Colonic mucosa (tissue), 4 donors: ENCODE results near the gene TSPAN9. TPM values are rescaled to one million over a fixed set of nuclear protein-coding genes. Genes with fewer than 3 reads are reported as not detected.

ENCODE experiments used
- DNase-seq: peaks from one replicate; pipeline ENCODE4 v3.0.0-alpha.2; 2020
- H3K27ac ChIP-seq: fragments of 200-600 bp; one replicate; pipeline ENCODE4 v1.8.0; 2021
- H3K27me3 ChIP-seq: fragments of 200-600 bp; one replicate; pipeline ENCODE4 v1.8.0; 2021
- H3K36me3 ChIP-seq: fragments of 200-600 bp; one replicate; pipeline ENCODE4 v1.8.0; 2021
- H3K4me1 ChIP-seq: fragments of 200-600 bp; one replicate; pipeline ENCODE4 v1.8.0; 2021; ENCODE audit warnings: mild to moderate bottlenecking
- H3K4me3 ChIP-seq: fragments of 200-600 bp; one replicate; pipeline ENCODE4 v1.8.0; 2021
- H3K9ac ChIP-seq, 2 donors: one replicate each; pipeline ENCODE4 v1.7.0; 2013; ENCODE audit warnings: control low read depth in 2 of 2, low read depth in 2 of 2, low read length in 2 of 2
- H3K9me3 ChIP-seq: fragments of 200-600 bp; one replicate; pipeline ENCODE4 v1.8.0; 2021
- intact Hi-C: fragments of 100-400 bp; cut with DNase I; formaldehyde crosslinking; loops from one replicate; pipeline ENCODE4 v1.14.1; 2022
- total RNA-seq, 2 donors: library from RNA; stranded (reverse); fragmentation: NEBNext Ultra II Directional in 1 of 2; extraction: Animal tissue kit (Norgen Biotek cat#: 25700) in 1 of 2; gene quantifications; one replicate each; pipeline ENCODE4 v1.2.1, GENCODE V29; 2021
- TF ChIP-seq, protein P1 (sequence below): fragments of 200-600 bp; IDR thresholded peaks from one replicate; pipeline ENCODE4 v1.8.0; 2022; ENCODE audit warnings: antibody characterized with exemption, mild to moderate bottlenecking
- donor health status: healthy.
- donor health status: DM: no; HTN: no; CAD: no.
- donor health status: DM: no; HTN: no; CAD: no.

The TSPAN9 gene
- total RNA-seq, 2 donors from 2014 or later: 4.7 to 9.9 TPM

GRCh38 chr12:3267690-3268089 is 190.5 kb downstream of the TSPAN9 start:
- TF ChIP-seq, protein P1, sequence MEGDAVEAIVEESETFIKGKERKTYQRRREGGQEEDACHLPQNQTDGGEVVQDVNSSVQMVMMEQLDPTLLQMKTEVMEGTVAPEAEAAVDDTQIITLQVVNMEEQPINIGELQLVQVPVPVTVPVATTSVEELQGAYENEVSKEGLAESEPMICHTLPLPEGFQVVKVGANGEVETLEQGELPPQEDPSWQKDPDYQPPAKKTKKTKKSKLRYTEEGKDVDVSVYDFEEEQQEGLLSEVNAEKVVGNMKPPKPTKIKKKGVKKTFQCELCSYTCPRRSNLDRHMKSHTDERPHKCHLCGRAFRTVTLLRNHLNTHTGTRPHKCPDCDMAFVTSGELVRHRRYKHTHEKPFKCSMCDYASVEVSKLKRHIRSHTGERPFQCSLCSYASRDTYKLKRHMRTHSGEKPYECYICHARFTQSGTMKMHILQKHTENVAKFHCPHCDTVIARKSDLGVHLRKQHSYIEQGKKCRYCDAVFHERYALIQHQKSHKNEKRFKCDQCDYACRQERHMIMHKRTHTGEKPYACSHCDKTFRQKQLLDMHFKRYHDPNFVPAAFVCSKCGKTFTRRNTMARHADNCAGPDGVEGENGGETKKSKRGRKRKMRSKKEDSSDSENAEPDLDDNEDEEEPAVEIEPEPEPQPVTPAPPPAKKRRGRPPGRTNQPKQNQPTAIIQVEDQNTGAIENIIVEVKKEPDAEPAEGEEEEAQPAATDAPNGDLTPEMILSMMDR: no peak
- H3K36me3 ChIP-seq: no peaks in the 10 kb centered on the region
- H3K27me3 ChIP-seq: no peaks in the 10 kb centered on the region
- DNase-seq: no peak
- no peak overlapping the region for H3K9ac ChIP-seq
- H3K4me1 ChIP-seq: no peaks in the 10 kb centered on the region
- intact Hi-C loops: no loop called here
- H3K4me3 ChIP-seq: no peak overlapping the region
- no peaks in the 10 kb centered on the region for H3K9me3 ChIP-seq
- H3K27ac ChIP-seq: no peak overlapping the region

DNA sequence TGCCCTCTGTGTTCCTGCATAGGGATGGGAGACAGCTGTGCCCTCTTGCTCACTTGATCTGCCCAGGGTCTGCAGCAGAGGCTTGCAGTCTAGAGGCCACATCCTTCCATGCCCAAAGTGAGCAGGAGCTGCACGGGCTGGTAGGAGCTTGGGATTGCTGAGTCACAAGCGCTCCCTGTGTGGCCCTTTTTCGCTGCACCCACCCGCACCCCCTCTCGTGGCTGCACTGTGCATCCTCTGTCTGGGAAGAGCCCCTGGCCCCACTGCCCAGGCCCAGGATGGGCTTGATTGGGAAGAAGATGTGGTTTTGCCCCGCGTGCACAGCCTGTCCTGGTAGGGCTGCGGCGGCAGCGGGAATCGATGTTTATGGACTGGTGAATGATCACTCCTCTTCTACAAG is 192.4 kb downstream of the TSPAN9 start:
- Histone ChIP-seq H3K4me3 (no peak overlapping the region), H3K9ac (no peak overlapping the region), H3K36me3 (no peaks in the 10 kb centered on the region), H3K4me1 (no peaks in the 10 kb centered on the region), H3K27me3 (no peaks in the 10 kb centered on the region), H3K9me3 (no peaks in the 10 kb centered on the region), H3K27ac (no peak overlapping the region)
- no peak for DNase-seq
- TF ChIP-seq, protein P1: no peak
- intact Hi-C loops: no loop called here

DNA sequence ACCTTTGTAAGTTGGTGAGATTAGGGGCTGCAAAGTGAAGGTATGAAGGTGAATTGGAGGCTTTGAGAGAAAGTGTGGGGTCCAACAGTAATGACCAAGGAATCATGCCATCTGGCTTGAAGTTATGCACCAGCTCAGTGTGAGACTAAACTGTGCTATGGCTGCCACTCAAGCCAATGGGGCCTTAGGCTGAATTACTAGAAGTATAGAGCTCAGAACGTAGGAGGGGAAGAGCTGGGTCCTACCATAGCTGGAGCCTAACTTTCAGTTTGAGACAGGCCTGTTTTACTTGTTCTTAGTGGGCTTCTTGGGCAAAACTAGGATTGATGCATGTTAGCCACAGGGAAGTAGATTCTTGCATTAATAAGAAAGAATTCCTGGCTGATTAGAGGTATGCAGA is 194.0 kb downstream of the TSPAN9 start:
- H3K4me3 ChIP-seq: no peak overlapping the region
- TF ChIP-seq, protein P1: no peak
- no peak for DNase-seq
- intact Hi-C loops: no loop called here
- no peak overlapping the region for H3K27ac ChIP-seq
- H3K4me1 ChIP-seq: no peaks in the 10 kb centered on the region
- H3K9me3 ChIP-seq: no peaks in the 10 kb centered on the region
- no peaks in the 10 kb centered on the region for H3K27me3 ChIP-seq
- H3K9ac ChIP-seq: no peak overlapping the region
- H3K36me3 ChIP-seq: no peaks in the 10 kb centered on the region

DNA sequence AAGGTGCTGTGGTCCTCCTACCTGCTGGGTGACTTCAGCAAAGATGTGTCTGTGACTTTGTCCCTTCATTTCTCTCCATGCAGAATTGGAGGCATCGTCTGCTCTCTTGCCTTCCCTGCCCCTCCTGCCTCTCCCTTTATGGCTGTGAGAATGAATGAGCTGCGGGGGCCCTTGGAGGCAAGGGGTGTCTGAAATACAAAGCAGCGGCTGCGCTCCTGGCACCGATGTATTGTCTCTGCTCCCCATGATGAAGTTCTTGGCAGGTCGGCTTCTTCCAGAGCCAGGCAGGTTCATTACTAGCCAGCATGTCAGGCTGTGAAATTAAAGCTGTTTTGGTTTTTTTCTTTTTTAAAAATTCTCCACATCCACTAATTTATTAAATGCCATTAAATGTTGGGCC is 194.5 kb downstream of the TSPAN9 start:
- DNase-seq: no peak
- Histone ChIP-seq H3K27me3 (no peaks in the 10 kb centered on the region), H3K9ac (no peak overlapping the region), H3K36me3 (no peaks in the 10 kb centered on the region), H3K4me3 (no peak overlapping the region), H3K27ac (no peak overlapping the region), H3K9me3 (no peaks in the 10 kb centered on the region), H3K4me1 (no peaks in the 10 kb centered on the region)
- TF ChIP-seq, protein P1: no peak
- intact Hi-C loops: no loop called here

DNA sequence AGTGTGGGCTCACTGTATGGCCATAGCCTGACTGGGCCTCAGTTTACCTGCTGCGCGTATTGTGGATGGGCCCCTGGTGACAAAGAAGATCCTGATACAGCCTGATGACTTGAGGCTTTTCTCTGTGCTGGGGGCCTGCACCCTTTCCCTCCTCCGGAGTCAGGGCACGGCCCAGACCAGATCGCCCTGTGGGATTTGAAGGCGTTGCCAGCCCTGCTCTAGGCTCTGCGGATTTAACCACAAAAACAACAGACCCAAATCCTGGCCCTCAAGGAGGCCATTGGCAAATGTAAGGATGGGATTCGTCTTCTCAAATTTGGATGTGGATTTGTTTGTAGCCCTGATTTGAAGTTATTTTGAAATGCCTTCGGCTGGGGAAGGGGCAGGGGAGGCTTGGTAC is 195.8 kb downstream of the TSPAN9 start:
- H3K36me3 ChIP-seq: no peaks in the 10 kb centered on the region
- intact Hi-C loops: no loop called here
- H3K4me1 ChIP-seq: no peaks in the 10 kb centered on the region
- no peak overlapping the region for H3K9ac ChIP-seq
- no peaks in the 10 kb centered on the region for H3K27me3 ChIP-seq
- no peak overlapping the region for H3K4me3 ChIP-seq
- no peak overlapping the region for H3K27ac ChIP-seq
- no peak for DNase-seq
- no peaks in the 10 kb centered on the region for H3K9me3 ChIP-seq
- TF ChIP-seq, protein P1: no peak

GRCh38 chr12:3273409-3273853 is 196.3 kb downstream of the TSPAN9 start:
- no peaks in the 10 kb centered on the region for H3K27me3 ChIP-seq
- intact Hi-C loops: no loop called here
- H3K9me3 ChIP-seq: no peaks in the 10 kb centered on the region
- H3K4me1 ChIP-seq: no peaks in the 10 kb centered on the region
- TF ChIP-seq, protein P1: no peak
- no peak overlapping the region for H3K4me3 ChIP-seq
- H3K36me3 ChIP-seq: no peaks in the 10 kb centered on the region
- no peak for DNase-seq
- H3K9ac ChIP-seq: no peak overlapping the region
- H3K27ac ChIP-seq: no peak overlapping the region
